IMR-90 (cell line): ENCODE measurements around the gene MCM3AP.

Experiments
- BHLHE40 ChIP-seq: fragments of 150-350 bp; IDR thresholded peaks from 2 replicates; pipeline ENCODE4 v1.6.1; 2016; ENCODE audit warnings: mild to moderate bottlenecking, low read depth, low read length
- CEBPB ChIP-seq: IDR thresholded peaks from 2 replicates; pipeline ENCODE4 v1.6.1; 2012; ENCODE audit warnings: low read depth, low read length, improper control_type of control experiment
- MAZ ChIP-seq: IDR thresholded peaks from 2 replicates; pipeline ENCODE4 v1.6.1; 2012; ENCODE audit warnings: low read depth, mild to moderate bottlenecking, low read length, improper control_type of control experiment, moderate library complexity, borderline replicate concordance
- MXI1 ChIP-seq: IDR thresholded peaks from 2 replicates; pipeline ENCODE4 v1.6.1; 2012; ENCODE audit warnings: low read depth, mild to moderate bottlenecking, low read length, moderate library complexity, borderline replicate concordance
- POLR2A ChIP-seq: IDR thresholded peaks from 2 replicates; pipeline ENCODE4 v1.6.1; 2012; ENCODE audit warnings: mild to moderate bottlenecking, low read depth, low read length
- RAD21 ChIP-seq: IDR thresholded peaks from 2 replicates; pipeline ENCODE4 v1.6.1; 2012; ENCODE audit warnings: low read length, improper control_type of control experiment
- RFX5 ChIP-seq: IDR thresholded peaks from 2 replicates; pipeline ENCODE4 v1.8.0; 2012; ENCODE audit warnings: low read depth, mild to moderate bottlenecking, low read length, moderate library complexity
- TF ChIP-seq, protein P1 (sequence below): conservative IDR thresholded peaks from 2 replicates; pipeline ENCODE4 v1.5.1; 2012; ENCODE audit warnings: mild to moderate bottlenecking, low read depth, low read length, improper control_type of control experiment
- TF ChIP-seq, protein P2 (sequence below): fragments of 150-350 bp; IDR thresholded peaks from 2 replicates; pipeline ENCODE4 v1.6.1; 2016; ENCODE audit warnings: low read depth, mild to moderate bottlenecking, low read length, moderate library complexity, borderline replicate concordance

DNA sequence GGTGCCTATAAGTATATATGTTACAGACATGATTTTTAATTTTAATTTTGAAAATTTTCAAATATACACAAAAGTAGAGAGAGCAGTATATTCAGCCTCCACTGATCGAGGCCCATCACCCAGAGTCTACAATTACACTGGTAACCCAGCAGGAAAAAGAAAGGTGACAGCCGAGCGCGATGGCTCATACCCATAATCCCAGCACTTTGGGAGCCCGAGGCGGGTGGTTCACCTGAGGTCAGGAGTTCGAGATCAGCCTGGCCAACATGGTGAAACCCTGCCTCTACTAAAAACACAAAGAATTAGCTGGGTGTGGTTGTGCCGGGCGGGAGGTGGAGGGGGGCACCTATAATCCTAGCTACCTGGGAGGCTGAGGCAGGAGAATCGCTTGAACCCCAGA, 2.1 kb upstream of the MCM3AP start:
- TF ChIP-seq, protein P1, sequence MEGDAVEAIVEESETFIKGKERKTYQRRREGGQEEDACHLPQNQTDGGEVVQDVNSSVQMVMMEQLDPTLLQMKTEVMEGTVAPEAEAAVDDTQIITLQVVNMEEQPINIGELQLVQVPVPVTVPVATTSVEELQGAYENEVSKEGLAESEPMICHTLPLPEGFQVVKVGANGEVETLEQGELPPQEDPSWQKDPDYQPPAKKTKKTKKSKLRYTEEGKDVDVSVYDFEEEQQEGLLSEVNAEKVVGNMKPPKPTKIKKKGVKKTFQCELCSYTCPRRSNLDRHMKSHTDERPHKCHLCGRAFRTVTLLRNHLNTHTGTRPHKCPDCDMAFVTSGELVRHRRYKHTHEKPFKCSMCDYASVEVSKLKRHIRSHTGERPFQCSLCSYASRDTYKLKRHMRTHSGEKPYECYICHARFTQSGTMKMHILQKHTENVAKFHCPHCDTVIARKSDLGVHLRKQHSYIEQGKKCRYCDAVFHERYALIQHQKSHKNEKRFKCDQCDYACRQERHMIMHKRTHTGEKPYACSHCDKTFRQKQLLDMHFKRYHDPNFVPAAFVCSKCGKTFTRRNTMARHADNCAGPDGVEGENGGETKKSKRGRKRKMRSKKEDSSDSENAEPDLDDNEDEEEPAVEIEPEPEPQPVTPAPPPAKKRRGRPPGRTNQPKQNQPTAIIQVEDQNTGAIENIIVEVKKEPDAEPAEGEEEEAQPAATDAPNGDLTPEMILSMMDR: no peak
- TF ChIP-seq POLR2A (no peak), BHLHE40 (no peak), RAD21 (no peak), CEBPB (no peak), MAZ (no peak), RFX5 (no peak), MXI1 (no peak)
- TF ChIP-seq, protein P2, sequence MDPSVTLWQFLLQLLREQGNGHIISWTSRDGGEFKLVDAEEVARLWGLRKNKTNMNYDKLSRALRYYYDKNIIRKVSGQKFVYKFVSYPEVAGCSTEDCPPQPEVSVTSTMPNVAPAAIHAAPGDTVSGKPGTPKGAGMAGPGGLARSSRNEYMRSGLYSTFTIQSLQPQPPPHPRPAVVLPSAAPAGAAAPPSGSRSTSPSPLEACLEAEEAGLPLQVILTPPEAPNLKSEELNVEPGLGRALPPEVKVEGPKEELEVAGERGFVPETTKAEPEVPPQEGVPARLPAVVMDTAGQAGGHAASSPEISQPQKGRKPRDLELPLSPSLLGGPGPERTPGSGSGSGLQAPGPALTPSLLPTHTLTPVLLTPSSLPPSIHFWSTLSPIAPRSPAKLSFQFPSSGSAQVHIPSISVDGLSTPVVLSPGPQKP: no peak
